ENCODE results near the gene TCFL5. TPM values are rescaled to one million over a fixed set of nuclear protein-coding genes. Genes with fewer than 3 reads are reported as not detected.

TCFL5 gene
- total RNA-seq, 1 donor from 2014 or later, result 5.7 TPM

DNA sequence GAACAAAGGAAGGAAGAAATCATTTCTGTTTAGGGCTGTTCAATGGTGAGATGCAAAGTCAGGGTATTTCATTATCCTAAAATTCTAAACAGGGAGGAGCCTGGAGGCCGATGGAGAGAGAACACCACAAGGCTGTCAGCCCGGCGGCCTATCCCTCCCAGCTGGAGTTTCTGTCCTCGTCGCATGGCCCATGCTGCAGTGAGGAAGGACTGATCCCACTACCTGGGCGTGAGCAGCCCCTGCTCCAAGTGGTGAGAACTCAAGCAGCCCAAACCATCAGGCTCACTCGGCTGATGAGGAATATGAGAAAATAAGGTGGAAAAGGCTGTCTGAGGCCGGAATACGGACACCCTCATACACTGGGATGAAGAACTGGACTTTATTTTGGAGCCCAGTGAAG, 33.9 kb upstream of the TCFL5 start:
- DNase-seq (ENCODE audit: low read depth), result no peak
- TF ChIP-seq, protein P1, sequence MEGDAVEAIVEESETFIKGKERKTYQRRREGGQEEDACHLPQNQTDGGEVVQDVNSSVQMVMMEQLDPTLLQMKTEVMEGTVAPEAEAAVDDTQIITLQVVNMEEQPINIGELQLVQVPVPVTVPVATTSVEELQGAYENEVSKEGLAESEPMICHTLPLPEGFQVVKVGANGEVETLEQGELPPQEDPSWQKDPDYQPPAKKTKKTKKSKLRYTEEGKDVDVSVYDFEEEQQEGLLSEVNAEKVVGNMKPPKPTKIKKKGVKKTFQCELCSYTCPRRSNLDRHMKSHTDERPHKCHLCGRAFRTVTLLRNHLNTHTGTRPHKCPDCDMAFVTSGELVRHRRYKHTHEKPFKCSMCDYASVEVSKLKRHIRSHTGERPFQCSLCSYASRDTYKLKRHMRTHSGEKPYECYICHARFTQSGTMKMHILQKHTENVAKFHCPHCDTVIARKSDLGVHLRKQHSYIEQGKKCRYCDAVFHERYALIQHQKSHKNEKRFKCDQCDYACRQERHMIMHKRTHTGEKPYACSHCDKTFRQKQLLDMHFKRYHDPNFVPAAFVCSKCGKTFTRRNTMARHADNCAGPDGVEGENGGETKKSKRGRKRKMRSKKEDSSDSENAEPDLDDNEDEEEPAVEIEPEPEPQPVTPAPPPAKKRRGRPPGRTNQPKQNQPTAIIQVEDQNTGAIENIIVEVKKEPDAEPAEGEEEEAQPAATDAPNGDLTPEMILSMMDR (conservative IDR thresholded peaks at IDR 0.05; ENCODE audit: low read depth, low read length), result no peak
- H3K4me3 ChIP-seq (ENCODE audit: low read depth, low read length), result no peak overlapping the region

DNA sequence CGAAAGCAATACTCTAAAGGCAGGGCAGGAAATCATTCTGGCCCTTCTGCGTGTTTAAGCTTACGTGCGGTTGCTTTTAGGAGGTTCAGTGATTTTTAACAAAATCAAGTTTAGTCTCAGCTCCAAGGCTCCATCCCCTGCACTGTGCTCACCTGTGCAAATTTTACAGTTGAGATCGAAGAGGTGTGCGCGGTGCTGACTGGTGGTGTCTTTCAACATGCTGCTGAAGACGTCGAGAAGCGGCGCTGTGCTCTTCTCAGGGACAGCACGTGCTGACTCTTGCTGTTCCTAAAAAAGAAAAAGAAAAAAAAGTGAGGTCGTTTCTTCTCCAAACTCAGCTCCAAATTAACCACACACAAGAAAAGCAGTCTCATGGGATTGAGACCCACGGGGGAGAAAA, 32.6 kb upstream of the TCFL5 start:
- DNase-seq (ENCODE audit: low read depth), result no peak
- TF ChIP-seq, protein P1 (conservative IDR thresholded peaks at IDR 0.05; ENCODE audit: low read depth, low read length), result no peak
- no peak overlapping the region for H3K4me3 ChIP-seq (ENCODE audit: low read depth, low read length)

DNA sequence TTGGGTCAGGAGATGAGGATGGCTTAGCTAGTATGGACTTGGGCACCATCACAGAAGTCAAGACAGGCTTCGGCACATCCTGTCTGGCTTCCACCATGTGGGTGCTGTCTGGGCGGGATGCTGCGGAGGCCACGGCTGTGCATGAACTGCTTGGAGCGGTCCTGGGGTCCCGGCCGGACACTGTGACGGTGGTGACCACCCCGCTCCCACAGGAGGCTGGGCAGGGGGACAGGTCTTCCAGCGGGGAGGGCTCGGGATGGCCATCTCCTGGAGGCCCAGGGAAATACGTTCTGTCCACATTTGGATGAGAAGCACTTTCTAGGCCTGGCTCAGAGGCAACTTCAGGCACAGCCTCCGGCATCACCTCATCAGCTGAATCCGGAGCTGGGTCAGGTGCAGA, 32.1 kb upstream of the TCFL5 start:
- DNase-seq (ENCODE audit: low read depth), result no peak
- TF ChIP-seq, protein P1 (conservative IDR thresholded peaks at IDR 0.05; ENCODE audit: low read depth, low read length), result peak; percentile 19
- no peak overlapping the region for H3K4me3 ChIP-seq (ENCODE audit: low read depth, low read length)

DNA sequence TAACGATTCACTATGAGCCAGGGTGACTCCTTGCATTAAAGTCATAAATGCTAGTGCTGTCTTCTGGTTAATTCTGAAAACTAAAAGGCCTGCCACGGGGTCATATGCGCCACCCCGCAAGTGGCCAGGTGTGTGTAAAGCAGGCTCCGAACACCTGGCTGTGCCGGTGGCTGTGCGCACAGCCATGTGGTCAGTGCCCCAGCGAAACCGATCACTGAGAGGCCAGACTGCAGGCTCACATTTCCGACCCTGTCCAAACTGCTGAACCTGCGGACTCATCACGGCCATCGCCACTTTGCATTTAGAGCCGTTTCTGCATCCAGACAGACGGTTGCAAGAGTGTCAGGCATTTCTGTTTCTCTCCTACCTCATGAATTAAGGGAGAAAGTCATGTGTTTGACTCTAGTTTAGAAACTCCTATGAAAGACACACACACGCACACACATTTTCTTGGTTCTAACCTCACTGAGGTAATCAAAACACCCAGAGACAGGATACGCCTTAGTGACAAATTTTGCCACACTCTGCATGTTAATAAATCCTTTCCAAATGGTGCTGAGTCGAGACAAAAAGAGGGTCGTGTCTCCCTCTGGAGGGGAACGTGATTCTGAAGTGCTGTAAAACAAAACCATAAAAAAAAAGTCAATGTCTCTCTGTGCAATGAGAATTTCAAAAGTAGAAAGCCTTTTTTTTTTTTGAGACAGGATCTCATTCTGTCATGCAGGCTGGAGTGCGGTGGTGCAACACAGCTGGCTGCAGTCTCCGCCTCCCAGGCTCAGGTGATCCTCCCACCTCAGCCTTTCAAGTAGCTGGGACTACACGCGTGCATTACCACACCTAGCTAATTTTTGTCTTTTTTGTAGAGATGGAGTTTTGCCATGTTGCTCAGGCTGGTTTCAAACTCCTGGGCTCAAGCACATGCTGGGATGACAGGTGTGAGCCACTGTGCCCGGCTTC, 31.0 kb upstream of the TCFL5 start:
- TF ChIP-seq, protein P1 (conservative IDR thresholded peaks at IDR 0.05; ENCODE audit: low read depth, low read length), result no peak
- no peak overlapping the region for H3K4me3 ChIP-seq (ENCODE audit: low read depth, low read length)
- no peak for DNase-seq (ENCODE audit: low read depth)

DNA sequence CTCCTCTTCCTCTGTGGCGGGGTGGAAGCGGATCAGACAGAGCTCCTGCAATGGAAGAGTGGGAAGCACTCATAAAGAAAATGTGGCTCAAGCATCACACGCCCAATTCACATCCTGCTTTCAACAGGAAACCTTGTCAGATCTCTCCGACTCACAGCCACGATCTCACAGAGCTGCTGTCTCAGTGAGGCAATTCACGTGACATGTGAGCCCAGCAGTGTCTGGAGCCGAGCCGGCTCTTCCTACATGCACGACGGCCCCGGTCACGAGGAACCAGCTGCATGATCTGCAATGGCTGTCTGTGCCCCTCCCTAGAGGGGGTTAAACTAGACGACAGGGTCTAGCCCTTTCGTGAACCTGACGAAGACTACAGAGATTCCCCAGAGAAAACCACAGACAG, 29.5 kb upstream of the TCFL5 start:
- TF ChIP-seq, protein P1 (conservative IDR thresholded peaks at IDR 0.05; ENCODE audit: low read depth, low read length), result no peak
- H3K4me3 ChIP-seq (ENCODE audit: low read depth, low read length), result no peak overlapping the region
- no peak for DNase-seq (ENCODE audit: low read depth)

DNA sequence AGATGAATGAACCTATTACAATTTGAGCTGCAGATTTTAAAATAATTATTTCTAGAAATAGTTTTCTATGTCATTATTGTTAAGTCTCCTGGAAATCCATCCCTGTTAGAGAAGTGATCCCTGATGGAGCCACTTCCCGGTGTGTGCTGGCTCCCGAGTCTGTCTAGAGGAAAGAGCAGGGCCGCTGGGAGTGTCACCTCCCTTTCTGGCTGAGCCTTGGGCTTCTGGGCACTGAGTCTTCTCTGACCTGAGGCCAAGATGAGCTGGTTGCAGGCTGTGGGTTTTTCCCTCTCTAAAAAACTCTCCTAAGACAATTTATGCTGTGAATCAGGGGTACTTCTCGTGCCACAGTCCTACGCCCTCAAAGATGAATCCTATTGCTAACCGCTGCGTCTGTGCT, 28.8 kb upstream of the TCFL5 start:
- no peak for DNase-seq (ENCODE audit: low read depth)
- TF ChIP-seq, protein P1 (conservative IDR thresholded peaks at IDR 0.05; ENCODE audit: low read depth, low read length), result no peak
- no peak overlapping the region for H3K4me3 ChIP-seq (ENCODE audit: low read depth, low read length)

DNA sequence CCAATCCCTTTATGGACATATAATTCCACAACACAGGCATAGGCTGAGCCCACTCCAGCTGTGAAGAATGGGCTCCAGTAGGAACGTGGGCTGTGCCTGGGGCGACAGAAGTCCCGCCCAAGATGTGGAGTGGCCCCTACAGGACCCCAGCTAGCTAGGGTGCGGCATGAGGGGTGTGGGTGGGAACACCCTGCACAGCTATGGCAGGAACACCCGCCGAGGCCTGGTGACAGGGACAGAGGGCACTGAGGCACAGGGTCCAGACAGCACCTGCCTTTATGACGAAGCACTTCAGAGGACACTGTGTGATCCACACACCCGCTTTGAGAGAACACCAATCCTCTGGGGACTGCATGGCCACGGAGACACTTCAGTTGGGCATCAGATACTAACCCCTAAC, 28.2 kb upstream of the TCFL5 start:
- H3K4me3 ChIP-seq (ENCODE audit: low read depth, low read length), result no peak overlapping the region
- TF ChIP-seq, protein P1 (conservative IDR thresholded peaks at IDR 0.05; ENCODE audit: low read depth, low read length), result no peak

More for the DNA sequence above, 28.2 kb upstream of the TCFL5 start:
- no peak for DNase-seq (ENCODE audit: low read depth)
